HG03196 (cell line): ENCODE measurements around the gene NUTM2D.
"Not testable (repeated sequence)": the region's sequence is repeated elsewhere in the genome, so short reads cannot be mapped to it uniquely, and the experiment has no call there.

Source experiments
- ATAC-seq: cut with Tn5 transposase; IDR thresholded peaks from one replicate; pipeline ENCODE4 v1.9.1; 2021; ENCODE audit not compliant: unreplicated experiment

Gene NUTM2D, protein sequence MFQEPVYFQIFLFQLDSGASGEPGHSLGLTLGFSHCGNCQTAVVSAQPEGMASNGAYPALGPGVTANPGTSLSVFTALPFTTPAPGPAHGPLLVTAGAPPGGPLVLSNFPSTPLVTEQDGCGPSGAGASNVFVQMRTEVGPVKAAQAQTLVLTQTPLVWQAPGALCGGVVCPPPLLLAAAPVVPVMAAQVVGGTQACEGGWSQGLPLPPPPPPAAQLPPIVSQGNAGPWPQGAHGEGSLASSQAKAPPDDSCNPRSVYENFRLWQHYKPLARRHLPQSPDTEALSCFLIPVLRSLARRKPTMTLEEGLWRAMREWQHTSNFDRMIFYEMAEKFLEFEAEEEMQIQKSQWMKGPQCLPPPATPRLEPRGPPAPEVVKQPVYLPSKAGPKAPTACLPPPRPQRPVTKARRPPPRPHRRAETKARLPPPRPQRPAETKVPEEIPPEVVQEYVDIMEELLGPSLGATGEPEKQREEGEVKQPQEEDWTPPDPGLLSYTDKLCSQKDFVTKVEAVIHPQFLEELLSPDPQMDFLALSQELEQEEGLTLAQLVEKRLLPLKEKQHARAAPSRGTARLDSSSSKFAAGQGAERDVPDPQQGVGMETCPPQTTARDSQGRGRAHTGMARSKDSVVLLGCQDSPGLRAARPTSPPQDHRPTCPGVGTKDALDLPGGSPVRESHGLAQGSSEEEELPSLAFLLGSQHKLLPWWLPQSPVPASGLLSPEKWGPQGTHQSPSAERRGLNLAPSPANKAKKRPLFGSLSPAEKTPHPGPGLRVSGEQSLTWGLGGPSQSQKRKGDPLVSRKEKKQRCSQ

DNA sequence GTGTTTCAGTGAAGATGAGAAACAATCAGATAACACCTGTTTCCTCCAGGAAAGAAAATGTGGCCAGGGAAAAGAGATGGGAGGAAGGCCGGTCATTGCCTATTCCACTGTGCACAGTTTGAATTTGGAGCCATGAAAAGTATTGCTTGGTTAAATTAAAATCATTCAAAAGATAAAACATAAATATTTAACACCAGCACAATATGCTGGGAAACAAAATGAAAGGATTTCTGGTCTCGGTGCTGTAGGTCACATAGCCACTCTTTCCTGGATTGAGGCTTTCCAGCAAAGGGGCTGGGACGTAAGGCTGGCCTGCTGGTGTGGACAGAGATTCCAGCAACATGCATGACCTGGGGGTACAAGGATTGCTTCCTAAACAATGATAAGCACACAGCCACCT, at the start of gene NUTM2D:
Gene NUTM2D (plus strand): TSS at position 301 of the 400 bp plus-strand sequence. CDS start 522 bp downstream, outside the sequence.
- not testable (repeated sequence) for ATAC-seq

DNA sequence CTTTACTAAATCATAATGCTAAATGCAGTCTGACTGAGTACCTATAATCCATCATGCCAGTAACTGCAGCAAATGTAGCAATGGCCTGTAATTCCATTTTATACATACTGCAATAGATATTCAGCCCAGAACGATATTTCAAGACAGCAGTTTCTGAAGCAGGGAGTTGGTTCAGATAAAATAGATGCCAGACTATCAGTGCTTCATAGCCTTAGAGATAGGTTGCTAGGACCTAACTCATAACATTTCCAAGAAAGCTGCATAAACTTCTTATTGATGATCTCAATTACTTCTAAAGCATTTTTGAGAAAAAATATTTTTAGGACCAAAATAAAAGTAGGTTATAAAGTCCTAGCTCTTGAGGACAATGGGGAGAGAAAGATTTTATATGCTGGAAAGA, 48.8 kb upstream of the NUTM2D start:
- ATAC-seq, result not testable (repeated sequence)

DNA sequence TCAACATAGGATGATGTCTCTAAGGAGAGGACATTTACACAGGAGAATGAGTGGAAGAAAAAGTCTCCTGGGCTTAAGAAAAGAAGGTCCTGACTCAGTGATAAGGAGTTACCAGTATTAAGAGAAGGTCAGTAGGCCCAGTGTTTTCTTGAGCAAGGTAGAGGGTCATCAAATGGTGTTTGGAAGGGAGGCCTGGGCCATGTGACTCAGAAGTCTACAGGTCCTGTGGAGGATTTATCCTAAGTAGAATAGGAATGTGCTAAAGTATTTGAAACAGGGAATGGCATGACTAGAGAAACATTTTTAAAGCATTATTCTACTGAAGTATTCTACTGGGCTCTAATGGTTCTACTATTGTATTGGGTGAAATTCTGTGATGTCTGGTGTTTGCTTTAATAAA, 47.9 kb upstream of the NUTM2D start:
- not testable (repeated sequence) for ATAC-seq

GRCh38 chr10:87311521-87311920, 46.0 kb upstream of the NUTM2D start:
- not testable (repeated sequence) for ATAC-seq

DNA sequence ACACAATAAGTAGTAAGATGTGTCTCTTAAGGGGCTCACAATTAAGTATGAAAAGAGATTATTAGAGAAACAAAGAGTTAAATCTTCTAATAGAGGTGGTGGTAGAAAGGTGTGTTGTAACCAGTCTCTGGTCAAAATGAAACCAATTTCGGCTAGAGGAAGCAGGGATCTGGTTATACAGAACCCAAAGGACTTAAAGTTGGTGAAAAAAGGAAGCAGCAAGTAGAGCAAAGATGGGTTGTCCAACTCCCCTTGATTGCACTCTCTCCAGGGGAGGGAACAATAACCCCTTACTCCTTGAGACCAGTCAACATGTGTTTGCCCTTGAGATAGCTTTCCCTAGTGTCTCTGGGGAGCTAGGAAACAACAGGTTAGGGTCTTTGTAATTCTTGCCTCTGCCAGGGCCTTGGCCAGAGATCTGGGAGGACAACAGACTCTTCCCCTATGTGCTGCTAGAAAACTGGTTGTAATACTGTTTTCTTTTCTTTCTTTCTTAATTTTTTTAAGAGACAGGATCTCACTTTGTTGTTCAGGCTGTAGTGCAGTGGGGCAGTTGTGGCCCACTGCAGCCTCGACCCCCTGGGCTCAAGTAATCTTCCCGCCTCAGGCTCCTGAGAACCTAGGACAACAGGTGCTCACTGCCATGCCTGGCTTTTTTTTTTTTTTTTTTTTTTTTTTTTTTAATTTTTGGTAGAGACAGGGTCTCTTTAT, 43.7 kb upstream of the NUTM2D start:
- ATAC-seq, result not testable (repeated sequence)

GRCh38 chr10:87314360-87314973, 43.1 kb upstream of the NUTM2D start:
- ATAC-seq, result not testable (repeated sequence)

- not testable (repeated sequence) for ATAC-seq
Observed at GRCh38 chr10:87321505-87321904, 36.0 kb upstream of the NUTM2D start.

DNA sequence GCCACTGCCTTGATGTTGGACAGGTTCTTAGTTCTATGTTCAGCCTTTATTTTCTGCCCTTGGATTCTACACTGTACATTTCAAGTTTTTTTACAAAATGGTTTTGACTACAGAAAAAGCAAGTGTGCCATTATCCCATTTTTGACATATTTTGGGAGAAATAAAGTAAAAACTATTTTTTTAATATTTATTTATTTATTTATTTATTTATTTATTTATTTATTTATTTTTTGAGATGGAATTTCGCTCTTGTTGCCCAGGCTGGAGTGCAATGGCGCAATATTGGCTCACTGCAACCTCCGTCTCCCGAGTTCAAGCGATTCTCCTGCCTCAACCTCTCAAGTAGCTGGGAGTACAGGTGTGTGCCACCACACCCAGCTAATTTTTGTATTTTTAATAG, 33.0 kb upstream of the NUTM2D start:
- ATAC-seq, result not testable (repeated sequence)

DNA sequence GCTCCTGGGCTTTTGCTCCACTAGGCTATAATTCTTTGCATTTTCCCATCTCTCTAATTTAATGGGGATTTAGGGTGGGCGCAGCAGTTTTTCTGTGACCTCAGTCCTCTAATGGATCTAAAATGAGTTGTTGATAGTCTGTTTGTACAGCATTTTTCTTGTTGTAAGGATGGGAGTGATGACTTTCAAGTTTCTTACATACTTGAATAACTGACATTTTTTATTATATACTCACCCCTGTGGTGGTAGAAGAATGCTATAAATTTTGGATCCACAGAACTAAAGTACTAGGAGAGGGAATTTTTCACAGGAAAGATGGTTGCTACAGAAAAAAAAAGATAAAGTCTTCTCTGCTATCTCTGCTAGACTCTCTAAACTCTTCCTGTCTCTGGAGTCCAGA, 29.6 kb upstream of the NUTM2D start:
- ATAC-seq, result not testable (repeated sequence)

- not testable (repeated sequence) for ATAC-seq
Observed at GRCh38 chr10:87329131-87329530, 28.4 kb upstream of the NUTM2D start.

GRCh38 chr10:87332687-87333086, 24.9 kb upstream of the NUTM2D start:
- ATAC-seq, result not testable (repeated sequence)

DNA sequence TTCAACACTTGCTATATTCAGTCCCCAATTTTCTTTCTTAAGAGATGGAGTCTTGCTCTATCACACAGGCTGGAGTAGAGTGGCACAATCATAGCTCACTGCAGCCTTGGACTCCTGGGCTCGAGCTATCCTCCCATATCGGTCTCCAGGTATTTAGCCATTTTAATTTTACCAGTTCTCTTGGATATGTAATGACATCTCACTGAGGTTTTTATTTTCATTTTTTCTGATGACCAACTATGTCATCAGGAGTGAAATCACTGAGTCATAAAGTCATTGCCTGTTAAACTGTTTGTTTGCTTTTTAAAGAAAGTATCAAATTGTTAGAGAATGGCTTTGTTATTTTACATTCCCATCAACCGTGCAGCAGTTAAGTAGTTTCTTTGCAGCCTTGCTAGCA, 17.1 kb upstream of the NUTM2D start:
- not testable (repeated sequence) for ATAC-seq

DNA sequence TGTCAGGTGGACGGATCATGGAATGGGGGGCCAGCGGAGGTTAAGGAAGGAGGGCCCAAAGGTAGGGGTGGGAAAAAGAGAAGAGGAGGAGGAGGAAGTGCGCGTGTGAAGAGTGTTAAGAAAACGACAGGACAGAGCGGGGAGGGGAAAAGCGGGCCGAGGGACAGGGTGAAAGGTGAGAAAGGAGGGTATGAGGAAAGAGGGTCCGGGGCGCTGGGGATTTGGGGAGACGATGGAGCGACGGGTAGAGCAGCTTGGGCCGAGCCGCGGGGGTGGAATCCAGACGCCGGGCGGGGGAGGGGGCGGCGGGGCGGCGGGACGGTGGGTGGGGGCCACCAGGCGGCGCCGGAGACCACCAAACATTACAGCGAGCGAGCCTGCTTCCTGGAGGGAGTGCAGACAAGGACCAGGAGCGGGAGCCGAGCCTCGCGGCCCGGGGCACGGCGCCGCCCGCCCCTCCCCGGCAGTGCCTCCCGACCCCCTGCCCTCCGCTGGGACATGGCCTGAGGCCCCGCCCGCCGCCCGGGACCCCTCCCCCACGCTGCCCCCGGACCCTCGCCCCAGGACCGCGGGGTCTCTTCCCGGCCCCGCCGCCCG, 15.9 kb upstream of the NUTM2D start:
- peak; percentile 17 for ATAC-seq

DNA sequence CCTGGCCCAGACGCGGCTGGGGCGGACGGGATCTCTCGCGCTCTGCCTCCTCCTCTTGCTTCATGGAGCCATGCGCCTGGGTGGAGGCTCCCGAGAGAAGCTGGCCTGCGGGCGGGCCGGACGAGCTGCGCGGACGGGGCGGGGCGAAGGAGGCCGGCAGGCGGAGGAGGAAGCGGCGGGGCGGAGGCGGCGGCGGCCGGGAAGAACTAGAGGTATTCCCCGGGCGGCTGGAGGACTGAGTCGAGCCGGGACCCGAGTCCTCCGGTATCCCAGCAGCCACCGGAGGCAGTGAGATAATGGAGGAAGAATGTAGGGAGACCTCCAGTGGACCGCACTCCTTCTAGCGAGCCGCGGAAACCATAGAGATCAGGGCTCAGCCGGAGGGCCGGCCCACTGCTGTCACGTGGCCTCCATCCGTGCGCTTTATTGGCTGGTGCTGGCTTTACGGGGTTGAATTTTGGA, 15.3 kb upstream of the NUTM2D start:
- peak; percentile 87 for ATAC-seq

GRCh38 chr10:87342711-87343258, 14.8 kb upstream of the NUTM2D start:
- peak; percentile 83 for ATAC-seq

- ATAC-seq, result not testable (repeated sequence)
Observed at GRCh38 chr10:87345743-87346142, 11.8 kb upstream of the NUTM2D start.

DNA sequence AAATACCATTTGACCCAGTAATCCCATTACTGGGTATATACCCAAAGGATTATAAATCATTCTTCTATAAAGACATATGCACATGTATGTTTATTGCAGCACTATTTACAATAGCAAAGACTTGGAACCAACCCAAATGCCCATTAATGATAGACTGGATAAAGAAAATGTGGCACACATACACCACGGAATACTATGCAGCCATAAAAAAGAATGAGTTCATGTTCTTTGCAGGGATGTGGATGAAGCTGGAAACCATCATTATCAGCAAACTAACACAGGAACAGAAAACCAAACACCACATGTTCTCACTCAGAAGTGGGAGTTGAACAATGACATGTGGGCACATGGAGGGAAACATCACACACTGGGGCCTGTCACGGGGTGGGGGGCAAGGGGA, 7.4 kb upstream of the NUTM2D start:
- ATAC-seq, result not testable (repeated sequence)

DNA sequence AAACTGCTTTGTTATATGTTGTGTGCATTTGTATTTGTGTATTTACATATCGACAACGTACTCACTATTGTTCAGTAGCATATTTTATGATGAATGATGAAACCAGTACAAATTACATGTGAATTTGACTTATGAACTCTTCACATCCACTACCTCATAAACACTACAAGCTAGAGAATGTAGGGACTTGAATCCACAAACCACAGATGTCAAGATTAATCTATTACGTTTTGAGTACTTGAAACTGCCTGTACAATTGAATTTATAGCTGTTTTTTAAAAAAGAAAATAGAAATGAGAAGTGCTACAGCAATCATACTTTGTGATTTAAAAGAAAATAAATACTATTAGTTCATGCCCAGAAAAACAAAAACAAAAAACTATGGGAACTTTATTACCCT, 4.7 kb upstream of the NUTM2D start:
- not testable (repeated sequence) for ATAC-seq

GRCh38 chr10:87355110-87355509, 2.4 kb upstream of the NUTM2D start:
- ATAC-seq, result not testable (repeated sequence)

GRCh38 chr10:87358159-87358558, 615 bp downstream of the NUTM2D start:
- ATAC-seq, result not testable (repeated sequence)
